HPDE6-E6E7 (cell line): ENCODE measurements around the gene SLC12A5.

Source experiments
- DNase-seq: peaks from one replicate; pipeline ENCODE4 v3.0.0; 2011; ENCODE audit warnings: missing footprints; ENCODE audit errors: extremely low spot score

SLC12A5 gene

DNA sequence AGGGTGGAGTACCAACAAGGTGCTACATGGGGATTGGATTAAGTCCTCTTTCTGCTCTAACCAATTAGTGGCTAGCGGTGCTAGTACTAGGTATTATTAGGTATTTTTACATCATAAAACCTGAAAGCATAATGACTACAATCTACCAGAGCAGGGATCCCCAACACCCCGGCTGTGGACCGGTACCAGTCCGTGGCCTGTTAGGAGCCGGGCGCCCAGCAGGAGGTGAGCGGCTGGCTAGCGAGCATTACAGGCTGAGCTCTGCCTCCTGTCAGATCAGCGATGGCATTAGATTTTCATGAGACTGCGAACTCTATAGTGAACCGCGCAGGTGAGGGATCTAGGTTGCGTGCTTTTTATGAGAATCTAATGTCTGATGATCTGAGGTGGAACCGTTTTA is 80.0 kb downstream of the SLC12A5 start:
- no peak for DNase-seq
